GDM1 (cell line): ENCODE measurements around the gene IL1RAP.
A peak's percentile ranks its signal among the peaks of the same experiment; 100 is the strongest.
"Not testable (repeated sequence)": the region's sequence is repeated elsewhere in the genome, so short reads cannot be mapped to it uniquely, and the experiment has no call there.

Source experiments
- DNase-seq: peaks from one replicate; lab custom pipeline; 2025; lab: John Stamatoyannopoulos, UW

Gene IL1RAP

DNA sequence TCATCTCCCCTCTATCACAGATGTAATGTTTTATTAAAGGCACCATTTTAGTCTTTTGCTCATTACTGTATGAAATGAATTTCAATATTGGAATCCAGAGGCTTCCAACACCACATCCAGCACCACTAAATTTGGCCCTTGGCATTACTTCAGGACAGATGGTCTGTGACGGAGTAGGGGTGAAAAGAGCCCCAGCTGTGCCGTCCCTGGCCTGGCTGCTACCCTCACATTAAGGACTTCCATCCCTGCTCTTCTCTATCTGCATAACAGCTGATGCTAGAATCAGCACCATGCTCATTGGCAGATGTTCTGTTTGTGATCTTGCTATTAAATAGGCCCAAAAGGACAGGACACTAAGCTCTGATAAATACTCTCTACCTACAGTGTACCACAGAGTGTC, 152.9 kb downstream of the IL1RAP start:
- no peak for DNase-seq

DNA sequence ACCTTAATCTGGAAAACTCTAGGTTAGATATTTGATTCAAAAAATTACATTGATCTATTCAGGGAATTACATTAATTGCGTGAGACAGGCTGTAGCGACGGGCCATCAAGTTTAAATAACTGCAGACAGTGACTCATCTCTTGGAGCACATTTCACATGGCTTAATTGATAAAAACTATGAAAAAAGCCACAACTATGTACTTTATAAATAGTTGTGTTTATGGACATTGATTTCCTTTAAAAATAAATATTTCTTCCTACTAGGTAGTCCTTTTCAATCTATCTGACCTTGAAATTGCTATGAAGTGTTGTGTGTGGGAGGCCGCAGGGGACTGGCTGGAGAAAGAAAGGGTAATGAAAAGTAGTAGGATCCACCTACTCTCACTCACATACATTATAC, 157.8 kb downstream of the IL1RAP start:
- no peak for DNase-seq

DNA sequence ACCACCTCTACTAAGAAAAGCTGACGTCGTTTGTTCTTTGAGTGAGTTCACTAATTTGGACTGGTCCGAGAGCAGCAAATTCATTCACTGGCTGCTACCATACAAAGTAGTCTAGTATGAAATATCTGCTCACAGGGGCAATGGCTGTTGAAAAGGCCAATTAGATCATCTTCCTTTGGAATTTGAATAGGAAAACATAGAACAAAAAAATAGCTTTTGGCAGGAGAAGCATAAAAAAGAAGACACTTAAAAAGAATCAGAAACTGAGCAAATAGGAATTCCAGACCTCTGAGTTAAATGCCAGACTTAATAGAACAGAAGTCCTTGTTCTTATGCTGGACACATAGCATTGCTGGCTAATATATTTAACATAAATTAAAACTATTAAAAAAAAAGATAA, 159.3 kb downstream of the IL1RAP start:
- no peak for DNase-seq

DNA sequence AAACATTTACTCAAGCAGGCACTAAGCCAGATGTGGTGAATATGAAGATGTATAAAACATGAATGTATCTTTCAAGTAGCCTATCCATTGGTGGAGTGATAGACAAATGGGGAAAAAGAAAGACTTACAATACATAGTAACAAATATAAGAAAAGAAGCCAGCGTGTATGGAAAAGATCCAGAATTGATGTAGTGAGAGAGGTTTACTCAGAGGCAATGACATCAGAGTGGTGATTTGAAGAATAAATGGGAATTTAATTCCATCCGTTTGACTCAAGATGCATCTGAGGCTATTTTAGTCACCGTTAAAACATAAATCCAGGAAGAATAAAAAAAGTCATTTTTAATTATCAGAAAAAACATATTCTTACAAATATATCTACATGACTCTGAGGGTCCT, 162.6 kb downstream of the IL1RAP start:
- DNase-seq: no peak

DNA sequence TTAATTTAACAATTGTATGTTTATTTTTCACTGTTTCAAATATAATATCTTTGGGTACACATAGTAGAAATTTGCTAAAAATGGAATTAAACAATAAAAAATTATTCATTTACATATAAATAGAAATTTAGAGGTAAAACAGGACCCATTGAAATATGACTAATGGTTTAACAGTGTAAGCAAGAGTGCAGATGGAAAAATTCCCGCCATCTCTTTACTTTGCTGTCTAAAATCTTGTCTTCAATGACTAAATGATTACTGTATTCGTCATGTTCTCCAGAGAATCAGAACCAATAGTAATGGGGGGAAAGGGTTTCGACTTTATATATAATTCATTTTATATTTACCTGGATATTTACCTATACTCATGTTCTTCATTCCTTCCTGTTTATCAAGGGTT, 163.1 kb downstream of the IL1RAP start:
- no peak for DNase-seq

DNA sequence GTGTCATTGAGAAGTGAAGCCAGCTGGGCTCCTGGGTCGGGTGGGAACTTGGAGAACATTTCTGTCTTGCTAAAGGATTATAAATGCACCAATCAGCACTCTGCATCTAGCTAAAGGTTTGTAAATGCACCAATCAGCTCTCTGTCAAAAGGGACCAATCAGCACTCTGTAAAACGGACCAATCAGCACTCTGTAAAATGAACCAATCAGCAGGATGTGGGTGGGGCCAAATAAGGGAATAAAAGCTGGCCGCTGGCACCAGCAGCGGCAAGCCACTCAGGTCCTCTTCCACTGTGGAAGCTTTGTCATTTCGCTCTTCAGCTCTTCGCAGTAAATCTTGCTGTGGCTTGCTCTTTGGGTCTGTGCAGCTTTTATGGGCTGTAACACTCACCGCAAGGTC, 164.0 kb downstream of the IL1RAP start:
- not testable (repeated sequence) for DNase-seq

DNA sequence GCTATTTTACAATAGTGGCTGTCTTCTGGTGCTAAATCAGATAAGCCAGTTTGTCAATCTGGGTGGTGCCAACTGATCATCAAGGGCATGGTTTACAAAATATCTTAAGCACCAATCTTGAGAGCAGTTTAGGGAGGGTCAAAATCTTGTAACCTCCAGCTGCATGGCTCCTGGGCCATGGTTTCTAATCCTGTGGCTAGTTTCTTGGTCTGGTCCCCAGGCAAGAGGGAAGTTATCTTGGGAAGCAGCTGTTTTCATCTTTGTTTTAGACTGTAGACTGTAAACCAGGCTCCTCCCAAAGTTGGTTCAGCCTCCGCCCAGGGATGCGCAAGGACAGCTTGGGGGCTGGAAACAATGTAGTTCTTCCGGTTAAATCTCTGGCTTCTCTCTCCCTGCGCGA, 166.8 kb downstream of the IL1RAP start:
- DNase-seq: no peak

DNA sequence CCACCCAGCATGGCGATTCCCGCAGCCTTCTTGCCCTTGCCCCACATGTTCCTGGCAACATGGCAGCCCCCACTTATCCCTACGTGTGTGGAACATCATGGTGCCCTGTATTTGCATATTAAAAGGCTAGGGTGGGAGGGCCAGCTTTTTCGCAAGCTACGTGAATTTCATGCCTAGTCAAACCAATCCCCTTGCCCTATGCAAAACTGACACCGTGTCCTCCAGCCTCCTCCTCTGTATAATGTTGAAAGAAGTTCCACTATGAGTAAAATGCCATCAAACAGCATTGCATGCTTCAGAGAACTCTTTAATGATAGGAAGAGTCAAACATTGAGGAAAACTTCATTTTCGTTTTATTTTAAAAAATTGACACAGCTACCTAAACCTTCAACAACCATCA, 170.9 kb downstream of the IL1RAP start:
- no peak for DNase-seq

DNA sequence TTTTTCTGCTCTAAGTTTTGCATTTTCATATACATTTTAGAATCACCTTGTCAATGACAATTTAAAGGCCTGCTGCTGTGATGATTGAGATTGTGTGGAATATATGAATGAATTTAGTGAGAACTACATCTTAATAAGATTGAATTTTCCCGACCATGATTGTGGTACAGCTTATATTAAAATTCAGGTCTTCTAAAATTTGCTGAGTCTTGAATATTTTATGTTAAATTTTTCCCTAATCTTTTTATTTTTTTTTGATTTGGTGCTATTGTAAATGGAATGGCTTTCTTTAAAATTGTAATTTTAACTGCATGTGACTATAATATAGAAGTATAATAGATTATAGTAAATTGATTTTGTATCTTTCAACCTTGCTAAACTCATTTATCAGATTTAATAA, 172.1 kb downstream of the IL1RAP start:
- DNase-seq: no peak

DNA sequence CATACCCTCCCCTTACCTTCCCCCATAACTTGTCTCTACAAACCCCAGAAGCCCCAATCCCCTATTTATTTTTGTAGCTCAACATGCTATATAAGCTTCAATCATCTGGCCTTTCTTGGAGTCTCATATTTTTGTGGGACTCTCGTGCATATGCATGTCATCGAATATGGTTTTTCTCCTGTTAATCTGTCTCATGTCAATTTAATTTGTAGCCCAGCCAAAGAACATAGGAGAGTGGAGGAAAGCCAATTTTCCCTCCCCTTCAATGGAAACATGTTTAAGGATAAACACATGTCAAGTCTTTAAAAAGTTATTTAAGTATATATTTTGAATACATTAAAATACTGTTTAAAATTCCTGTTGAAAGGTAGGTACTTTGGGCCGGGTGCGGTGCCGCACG, 176.4 kb downstream of the IL1RAP start:
- DNase-seq: no peak

DNA sequence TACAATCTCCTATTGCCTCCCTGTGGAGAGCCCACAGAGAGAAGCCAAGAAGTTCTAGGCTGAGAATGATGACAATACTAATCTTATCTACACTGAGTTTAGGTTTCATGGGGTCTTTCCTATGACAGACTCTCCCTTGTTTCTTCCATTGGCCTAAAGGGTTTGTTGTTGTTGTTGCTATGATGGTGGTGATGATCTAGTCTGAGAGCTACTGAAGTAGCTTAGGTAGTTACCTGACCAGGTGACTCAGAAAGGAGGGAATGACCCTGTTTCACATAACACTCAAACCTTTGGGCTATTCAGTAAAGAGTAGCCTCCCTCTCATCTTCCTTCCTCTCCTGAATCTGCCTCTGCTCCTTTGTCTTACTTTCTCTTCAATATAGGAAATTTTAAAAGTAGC, 178.4 kb downstream of the IL1RAP start:
- DNase-seq: no peak

DNA sequence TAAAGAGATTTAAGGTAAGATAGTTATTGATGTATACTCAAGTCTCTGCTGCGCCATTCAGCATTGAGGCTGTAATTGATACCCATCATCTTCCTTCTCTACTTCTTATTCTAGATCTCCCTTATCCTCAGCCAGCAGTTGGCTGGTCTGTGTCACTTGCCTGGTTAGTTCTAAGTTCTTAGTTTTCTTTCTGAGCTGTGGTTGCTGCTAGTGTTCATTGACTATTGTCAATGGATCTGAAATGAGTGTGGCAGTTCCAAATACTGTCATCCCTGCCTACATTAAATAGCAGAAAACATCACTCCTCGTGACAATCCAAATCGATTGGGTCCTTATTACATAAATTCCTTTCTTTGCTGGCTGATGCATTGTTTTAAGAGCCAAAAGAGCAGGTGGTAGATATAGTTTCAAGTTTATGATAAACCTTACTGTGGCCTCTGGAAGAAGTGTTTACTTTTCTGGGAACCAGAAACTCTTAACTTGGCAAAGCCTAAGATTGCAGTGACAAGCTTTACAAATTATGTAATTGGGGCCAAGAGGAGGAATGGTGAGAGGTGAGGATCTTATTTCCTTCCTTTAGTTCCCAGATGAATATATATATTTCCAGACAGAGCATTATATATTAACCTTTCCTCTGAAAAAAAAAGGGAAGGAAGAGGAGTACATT, 180.6 kb downstream of the IL1RAP start:
- no peak for DNase-seq

DNA sequence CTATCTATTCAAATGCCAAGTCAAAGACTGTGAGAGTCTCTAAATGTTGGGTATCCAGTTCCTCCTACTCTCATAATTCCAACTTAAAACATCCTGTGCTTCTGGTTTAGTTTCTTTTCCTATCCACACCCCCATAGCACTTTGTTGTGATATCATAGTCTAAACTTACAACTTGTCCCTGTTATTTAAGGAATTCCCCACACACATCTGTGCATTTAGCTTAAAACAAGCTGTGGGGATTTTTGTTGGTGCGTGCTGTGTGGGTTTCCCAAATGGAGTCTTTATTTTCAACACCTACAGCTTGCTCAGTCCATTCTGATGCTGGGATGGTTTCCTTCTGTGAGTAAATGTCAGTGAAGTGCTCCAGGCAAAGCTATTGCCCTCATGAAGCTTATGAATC, 181.3 kb downstream of the IL1RAP start:
- DNase-seq: no peak

DNA sequence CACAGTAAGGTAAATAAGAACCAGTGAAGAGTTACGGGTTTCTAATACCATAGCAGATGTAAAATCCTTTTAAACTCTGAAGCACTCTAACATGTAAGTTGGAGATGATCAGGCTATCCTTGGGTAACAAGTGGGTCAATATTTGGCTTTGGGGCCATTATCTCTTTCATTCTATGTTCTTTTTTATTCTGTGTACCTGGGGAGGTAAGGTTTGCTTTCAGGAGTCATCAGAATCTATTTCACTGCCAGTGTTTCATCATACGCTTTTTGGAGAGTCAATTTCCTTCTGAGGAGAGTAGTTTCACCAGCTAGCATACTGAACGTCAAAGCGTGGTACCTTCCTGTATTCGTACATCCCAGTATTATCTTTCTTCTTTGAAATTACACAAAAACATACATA, 182.1 kb downstream of the IL1RAP start:
- no peak for DNase-seq

DNA sequence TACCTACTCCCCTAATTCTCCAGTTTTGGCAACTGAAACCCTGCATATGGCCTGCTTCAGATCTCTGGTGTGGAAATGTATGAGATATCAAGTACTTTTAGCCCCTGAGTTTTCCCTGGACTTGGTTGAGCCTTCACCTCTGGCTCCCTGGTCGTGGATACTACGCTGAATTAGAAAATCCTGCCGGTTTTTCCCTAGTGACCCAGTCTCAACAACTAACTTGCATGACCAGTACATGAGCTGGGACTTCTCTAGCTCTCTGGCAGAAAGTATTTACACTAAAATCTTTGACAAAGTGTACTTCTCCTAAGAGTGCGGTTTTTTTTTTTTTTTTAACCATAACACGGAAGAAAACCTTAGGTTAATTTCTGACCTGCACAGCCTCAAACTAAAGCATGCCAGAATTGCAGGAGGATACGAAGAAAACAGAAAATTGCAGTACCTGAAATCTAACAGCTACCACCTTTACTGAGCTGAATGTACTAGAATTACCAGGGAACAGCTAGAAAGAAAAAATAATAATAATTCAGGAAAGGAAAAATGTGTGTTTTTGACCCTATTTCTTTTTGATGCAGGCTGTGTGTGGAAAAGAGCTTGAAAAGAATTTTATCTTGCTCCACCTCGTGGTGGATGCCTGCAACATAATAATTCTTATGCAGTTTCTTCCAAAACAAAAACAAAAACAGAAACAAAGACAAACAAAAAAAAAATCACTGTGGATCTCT, 183.1 kb downstream of the IL1RAP start:
- DNase-seq: no peak

DNA sequence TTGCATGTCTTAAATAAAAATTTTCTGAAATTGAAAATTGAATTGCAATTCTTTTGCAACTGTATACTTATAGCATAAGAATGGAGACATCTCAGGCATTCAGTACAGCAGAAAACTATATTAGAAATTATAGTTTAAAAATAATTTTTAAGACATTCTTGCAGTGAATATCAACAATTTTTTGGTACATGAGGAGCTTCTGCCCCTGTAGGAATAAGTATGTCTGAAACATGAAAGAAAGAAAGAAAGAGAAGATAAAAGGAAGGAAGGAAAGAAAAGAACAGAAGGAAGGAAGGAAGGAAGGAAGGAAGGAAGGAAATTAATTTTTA, 183.6 kb downstream of the IL1RAP start:
- no peak for DNase-seq

DNA sequence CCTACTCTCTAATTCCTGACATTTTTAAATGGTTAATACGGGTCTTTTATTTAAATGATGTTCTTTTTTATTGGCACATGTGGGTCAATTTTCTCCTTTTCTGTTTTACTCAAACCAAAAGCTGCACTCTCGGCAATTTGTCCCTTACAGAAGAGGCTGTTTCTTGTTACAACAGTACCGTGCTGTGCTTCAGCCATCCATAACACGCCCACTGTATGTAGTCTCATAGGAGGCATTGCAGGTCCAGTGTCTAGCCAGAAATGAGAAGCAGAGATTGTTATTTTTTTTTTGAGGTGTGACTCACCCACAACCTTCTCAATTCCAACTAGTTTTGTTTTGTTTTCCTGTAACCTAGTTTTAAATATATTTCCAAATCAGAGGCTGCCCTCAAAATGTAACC, 184.0 kb downstream of the IL1RAP start:
- DNase-seq: no peak

DNA sequence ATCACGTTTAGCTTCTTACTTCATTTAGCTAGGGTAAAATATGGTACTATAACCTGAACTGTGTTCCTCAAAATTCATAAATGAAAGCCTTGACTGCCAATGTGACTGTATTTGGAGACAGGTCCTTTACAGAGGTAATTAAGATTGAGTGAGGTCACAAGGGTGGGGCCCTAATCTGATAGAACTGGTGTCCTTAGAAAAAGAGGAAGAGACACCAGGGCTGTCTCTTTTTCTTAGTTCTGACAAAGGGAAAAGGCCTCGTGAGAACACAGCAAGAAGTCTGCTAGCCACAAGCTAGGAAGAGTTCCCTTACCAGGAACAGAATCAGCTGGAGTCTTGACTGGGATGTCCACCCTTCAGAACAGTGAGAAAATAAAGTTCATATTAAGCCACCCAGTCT, 185.9 kb downstream of the IL1RAP start:
- no peak for DNase-seq

DNA sequence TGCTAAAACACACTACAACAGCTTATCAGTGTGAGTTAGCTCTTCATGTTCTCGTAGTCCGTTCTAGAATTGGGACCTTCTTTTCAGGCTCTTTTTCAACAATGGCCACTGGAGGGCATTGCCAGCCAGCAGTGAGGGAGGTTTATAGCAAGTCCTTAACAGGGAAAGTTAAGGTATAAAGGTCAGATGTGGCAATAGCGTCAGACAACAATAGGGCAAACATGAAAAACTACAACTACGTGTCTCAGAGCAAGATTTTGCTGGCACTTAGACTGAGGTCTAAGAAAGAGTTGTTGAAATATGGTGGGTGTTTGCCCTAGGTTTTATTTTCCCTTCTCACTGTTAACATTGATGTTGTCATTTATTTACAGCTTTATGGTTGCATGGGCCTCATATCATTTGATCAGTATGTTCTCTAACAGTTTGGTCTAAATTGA, 187.2 kb downstream of the IL1RAP start:
- peak; percentile 6 for DNase-seq

DNA sequence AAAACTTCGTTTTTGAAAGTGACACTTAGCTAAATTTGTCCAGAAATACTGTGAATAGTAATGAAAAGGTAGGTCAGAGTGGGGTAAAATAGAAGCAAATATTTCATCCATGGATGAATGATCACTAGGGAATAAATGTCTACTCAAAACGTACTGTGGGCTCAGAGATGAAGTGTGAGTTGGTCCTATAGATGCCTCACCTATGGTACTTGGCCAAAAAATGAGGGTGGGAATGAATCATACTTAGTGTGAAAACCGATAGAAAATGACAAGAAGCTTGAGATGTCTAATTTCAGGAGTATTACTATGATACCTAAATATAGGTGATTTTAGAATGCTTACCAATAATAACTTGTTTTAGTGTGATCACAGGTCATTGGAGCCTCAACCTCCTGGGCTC, 192.7 kb downstream of the IL1RAP start:
- no peak for DNase-seq
